HCT116 (cell line): ENCODE data around the gene DNMT3A. TPM values are rescaled to one million over a fixed set of nuclear protein-coding genes. Genes with fewer than 3 reads are reported as not detected.

Source experiments
- ATAC-seq: fragments of 200-7000 bp; cut with Tn5 transposase; 2 replicates; pipeline ENCODE4 v1.9.1; 2020; ENCODE audit warnings: mild to moderate bottlenecking, moderate library complexity
- BruUV-seq: library from RNA; stranded (reverse); fragments of 400-500 nt; replicated peaks from 2 replicates; lab custom pipeline; 2021; lab: Mats Ljungman, UMichigan
- CTCF ChIA-PET: fragments of 300-600 bp; sonication (Branson Sonifier 250); formaldehyde crosslinking; loops from one replicate; lab custom pipeline; 2021; ENCODE audit warnings: antibody characterized with exemption; lab: Charles Lee
- POLR2A ChIA-PET: fragments of 300-600, 350-600 bp; sonication (Branson Sonifier 250); formaldehyde crosslinking; loops from one replicate; lab custom pipeline; 2021; ENCODE audit warnings: antibody characterized with exemption; lab: Charles Lee
- RAD21 ChIA-PET, 2 experiments: fragments of 300-600 bp; sonication (Branson Sonifier 250); formaldehyde crosslinking; loops; one replicate each; lab custom pipeline; 2023; ENCODE audit warnings: low total read pairs in 2 of 2; ENCODE audit not compliant: uncharacterized antibody in 2 of 2, unreplicated experiment in 2 of 2, low non-redundant PET in 1 of 2; lab: Charles Lee
- DNase-seq: peaks from one replicate; pipeline ENCODE4 v3.0.0-alpha.2; 2010; ENCODE audit warnings: low read depth, low spot score
- H2AFZ ChIP-seq: fragments of 200-600 bp; shearing (Covaris generic), sonication (generic); 2 replicates; pipeline ENCODE4 v1.6.1; 2017; ENCODE audit warnings: low read depth, mixed run types, mixed read lengths, antibody characterized with exemption, low read length; ENCODE audit not compliant: poor library complexity, severe bottlenecking
- H3K27ac ChIP-seq: 2 replicates; pipeline ENCODE4 v1.5.1; 2012; ENCODE audit warnings: low read depth, low read length
- H3K27me3 ChIP-seq: fragments of 200-600 bp; sonication (generic); 2 replicates; pipeline ENCODE4 v1.6.1; 2016; ENCODE audit warnings: mixed run types, low read length, mixed read lengths; ENCODE audit not compliant: insufficient read depth
- H3K36me3 ChIP-seq, 2 experiments: fragments of 200-500 bp in 1 of 2; fragments of 200-600 bp in 1 of 2; sonication (Bioruptor generic) in 1 of 2; sonication (generic) in 1 of 2; 2 replicates each; pipeline versions ENCODE4 v1.5.1 to v1.6.1; 2014 to 2016; ENCODE audit warnings: low read length in 2 of 2, inconsistent platforms in 1 of 2, mixed read lengths in 1 of 2, mixed run types in 1 of 2; ENCODE audit not compliant: insufficient read depth in 2 of 2, control insufficient read depth in 1 of 2
- H3K4me1 ChIP-seq, 2 experiments: fragments of 200-600 bp in 1 of 2; sonication (generic) in 1 of 2; 2 replicates each; pipeline versions ENCODE4 v1.5.1 to v1.6.1; 2012 to 2017; ENCODE audit warnings: low read length in 2 of 2, inconsistent platforms in 1 of 2, mild to moderate bottlenecking in 1 of 2, mixed read lengths in 1 of 2, mixed run types in 1 of 2, moderate library complexity in 1 of 2; ENCODE audit not compliant: insufficient read depth in 2 of 2, control insufficient read depth in 1 of 2
- H3K4me2 ChIP-seq: fragments of 200-600 bp; sonication (generic); 2 replicates; pipeline ENCODE4 v1.6.1; 2017; ENCODE audit warnings: mixed run types, low read length, mixed read lengths
- H3K4me3 ChIP-seq, 2 experiments: fragments of 200-600 bp in 1 of 2; sonication (generic) in 1 of 2; replicated peaks in 1 of 2; 2 replicates each; pipeline ENCODE4 v1.5.1; 2011 to 2016; ENCODE audit warnings: low read length in 2 of 2, control low read depth in 1 of 2, low read depth in 1 of 2, mild to moderate bottlenecking in 1 of 2, mixed read lengths in 1 of 2, mixed run types in 1 of 2
- H3K79me2 ChIP-seq: fragments of 200-600 bp; sonication (generic); 2 replicates; pipeline ENCODE4 v1.6.1; 2017; ENCODE audit warnings: mild to moderate bottlenecking, mixed run types, low read length, moderate library complexity, mixed read lengths; ENCODE audit not compliant: insufficient read depth
- H3K9ac ChIP-seq: fragments of 200-600 bp; sonication (generic); 2 replicates; pipeline ENCODE4 v1.6.1; 2016; ENCODE audit warnings: low read length, mixed read lengths
- H3K9me2 ChIP-seq: fragments of 200-600 bp; sonication (generic), shearing (Covaris generic); 2 replicates; pipeline ENCODE4 v1.6.1; 2017; ENCODE audit warnings: mixed run types, mild to moderate bottlenecking, moderate library complexity; ENCODE audit not compliant: insufficient read depth
- H3K9me3 ChIP-seq, 2 experiments: fragments of 200-500 bp in 1 of 2; fragments of 200-600 bp in 1 of 2; sonication (Bioruptor generic) in 1 of 2; sonication (generic) in 1 of 2; 2 replicates each; pipeline ENCODE4 v1.6.1; 2014 to 2017; ENCODE audit warnings: low read length in 2 of 2, mixed read lengths in 2 of 2, inconsistent platforms in 1 of 2, low read depth in 1 of 2, mild to moderate bottlenecking in 1 of 2, mixed run types in 1 of 2, moderate library complexity in 1 of 2; ENCODE audit not compliant: control insufficient read depth in 1 of 2, insufficient read depth in 1 of 2
- H4K20me1 ChIP-seq: fragments of 200-600 bp; sonication (generic), shearing (Covaris generic); 2 replicates; pipeline ENCODE4 v1.6.1; 2017; ENCODE audit warnings: mixed run types, mild to moderate bottlenecking, moderate library complexity; ENCODE audit not compliant: insufficient read depth
- CEBPB ChIP-seq: IDR thresholded peaks from 2 replicates; pipeline ENCODE4 v1.6.1; 2012; ENCODE audit warnings: low read depth
- EGR1 ChIP-seq: IDR thresholded peaks from 2 replicates; pipeline ENCODE4 v1.6.1; 2012; ENCODE audit warnings: low read depth
- ELF1 ChIP-seq: IDR thresholded peaks from 2 replicates; pipeline ENCODE4 v1.6.1; 2012; ENCODE audit warnings: low read depth, borderline replicate concordance
- EZH2 ChIP-seq: fragments of 200-600 bp; sonication (generic); IDR thresholded peaks from 2 replicates; pipeline ENCODE4 v1.6.1; 2017; ENCODE audit warnings: antibody characterized with exemption, mixed run types
- EZH2phosphoT487 ChIP-seq: fragments of 200-600 bp; IDR thresholded peaks from 2 replicates; pipeline ENCODE4 v1.6.1; 2018; ENCODE audit warnings: antibody characterized with exemption, borderline replicate concordance
- FOSL1 ChIP-seq: IDR thresholded peaks from 2 replicates; pipeline ENCODE4 v1.6.1; 2012; ENCODE audit warnings: low read depth
- JUND ChIP-seq: IDR thresholded peaks from 2 replicates; pipeline ENCODE4 v1.6.1; 2012
- POLR2A ChIP-seq: IDR thresholded peaks from 2 replicates; pipeline ENCODE4 v1.7.0; 2011; ENCODE audit warnings: borderline replicate concordance; ENCODE audit not compliant: insufficient read depth, insufficient read length; ENCODE audit errors: extremely low read depth
- POLR2AphosphoS5 ChIP-seq: IDR thresholded peaks from 2 replicates; pipeline ENCODE4 v1.6.1; 2011; ENCODE audit warnings: mild to moderate bottlenecking, low read depth, low read length, moderate library complexity
- RAD21 ChIP-seq: IDR thresholded peaks from 2 replicates; pipeline ENCODE4 v1.6.1; 2012; ENCODE audit warnings: low read depth, mild to moderate bottlenecking
- SIN3A ChIP-seq: IDR thresholded peaks from 2 replicates; pipeline ENCODE4 v1.6.1; 2012; ENCODE audit warnings: low read depth
- SP1 ChIP-seq: IDR thresholded peaks from 2 replicates; pipeline ENCODE4 v1.6.1; 2012; ENCODE audit warnings: low read depth
- TCF7L2 ChIP-seq: IDR thresholded peaks from 2 replicates; pipeline ENCODE4 v1.7.0; 2011; ENCODE audit warnings: borderline replicate concordance, inconsistent platforms; ENCODE audit not compliant: insufficient read depth, insufficient read length; ENCODE audit errors: extremely low read depth
- YY1 ChIP-seq: IDR thresholded peaks from 2 replicates; pipeline ENCODE4 v1.6.1; 2011; ENCODE audit warnings: low read length, low read depth, moderate library complexity, mild to moderate bottlenecking; ENCODE audit not compliant: insufficient replicate concordance; ENCODE audit errors: extremely low read depth
- ZFX ChIP-seq: fragments of 450-650 bp; IDR thresholded peaks from 2 replicates; pipeline ENCODE4 v1.6.1; 2017
- ZNF274 ChIP-seq: fragments of 200-500 bp; sonication (Bioruptor generic); IDR thresholded peaks from 2 replicates; pipeline ENCODE4 v1.6.1; 2014; ENCODE audit warnings: mild to moderate bottlenecking, low read depth, low read length, inconsistent platforms
- intact Hi-C: fragments of 100-400 bp; cut with micrococcal nuclease; formaldehyde crosslinking; loops from 2 replicates; pipeline ENCODE4 v1.10.0; 2022
- total RNA-seq: library from RNA; stranded (reverse); gene quantifications from one replicate; pipeline ENCODE4 v1.2.1, GENCODE V29; 2021; ENCODE audit not compliant: unreplicated experiment
- TF ChIP-seq, protein P1 (sequence below), 3 experiments: fragments of 200-600 bp in 1 of 3; sonication (generic) in 1 of 3; IDR thresholded peaks in 2 of 3; conservative IDR thresholded peaks in 1 of 3; 2 replicates each; pipeline ENCODE4 v1.5.1; 2012 to 2017; ENCODE audit warnings: low read depth in 2 of 3, low read length in 2 of 3, antibody characterized with exemption in 1 of 3, borderline replicate concordance in 1 of 3, control low read depth in 1 of 3, mild to moderate bottlenecking in 1 of 3, mixed read lengths in 1 of 3, mixed run types in 1 of 3, moderate library complexity in 1 of 3; ENCODE audit not compliant: insufficient read depth in 1 of 3
- TF ChIP-seq, protein P2 (sequence below): IDR thresholded peaks from 2 replicates; pipeline ENCODE4 v1.6.1; 2012; ENCODE audit warnings: low read depth
- TF ChIP-seq, protein P3 (sequence below): IDR thresholded peaks from 2 replicates; pipeline ENCODE4 v1.6.1; 2011; ENCODE audit warnings: mild to moderate bottlenecking, low read length, moderate library complexity; ENCODE audit not compliant: insufficient replicate concordance; ENCODE audit errors: extremely low read depth
- TF ChIP-seq, protein P4 (sequence below): IDR thresholded peaks from 2 replicates; pipeline ENCODE4 v1.6.1; 2012

DNMT3A gene
- total RNA-seq, 1 experiment from 2014 or later = 14.3 TPM

DNA sequence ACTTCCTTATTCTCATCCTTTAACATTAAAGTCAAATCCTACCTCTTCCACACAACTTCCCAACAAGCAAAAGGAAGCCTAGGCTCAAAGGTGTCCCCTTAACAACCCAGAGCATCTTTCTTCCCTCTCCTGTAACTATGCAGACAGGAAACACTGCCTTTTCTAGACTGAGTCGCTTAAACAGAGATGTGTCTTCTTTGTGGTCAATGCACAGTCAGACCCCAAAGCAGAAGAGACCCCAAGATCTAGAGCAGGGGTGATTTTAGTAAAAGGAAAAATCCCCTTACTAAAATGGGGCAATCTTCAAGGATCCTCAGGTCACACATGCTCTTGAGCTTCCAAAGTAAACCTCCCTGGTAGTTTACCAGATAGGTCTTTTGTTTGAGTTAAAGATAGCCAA, 86.8 kb downstream of the DNMT3A start:
- Histone ChIP-seq H3K4me2 (no peak overlapping the region), H3K36me3 (no peaks in the 10 kb centered on the region), H2AFZ (no peak overlapping the region), H3K9me3 (no peaks in the 10 kb centered on the region), H3K9me2 (no peaks in the 10 kb centered on the region), H3K27me3 (no peaks in the 10 kb centered on the region), H3K4me1 (no peaks in the 10 kb centered on the region), H3K27ac (no peak overlapping the region), H3K9ac (no peak overlapping the region), H3K4me3 (no peak overlapping the region), H4K20me1 (no peaks in the 10 kb centered on the region), H3K79me2 (no peaks in the 10 kb centered on the region)
- BruUV-seq = no TSS peak
- intact Hi-C loops = no loop called here
- RAD21 ChIA-PET = no interaction called here
- DNase-seq (no peak), ATAC-seq (no peak)
- POLR2A ChIA-PET = no interaction called here
- CTCF ChIA-PET = no interaction called here
- TF ChIP-seq, protein P1, sequence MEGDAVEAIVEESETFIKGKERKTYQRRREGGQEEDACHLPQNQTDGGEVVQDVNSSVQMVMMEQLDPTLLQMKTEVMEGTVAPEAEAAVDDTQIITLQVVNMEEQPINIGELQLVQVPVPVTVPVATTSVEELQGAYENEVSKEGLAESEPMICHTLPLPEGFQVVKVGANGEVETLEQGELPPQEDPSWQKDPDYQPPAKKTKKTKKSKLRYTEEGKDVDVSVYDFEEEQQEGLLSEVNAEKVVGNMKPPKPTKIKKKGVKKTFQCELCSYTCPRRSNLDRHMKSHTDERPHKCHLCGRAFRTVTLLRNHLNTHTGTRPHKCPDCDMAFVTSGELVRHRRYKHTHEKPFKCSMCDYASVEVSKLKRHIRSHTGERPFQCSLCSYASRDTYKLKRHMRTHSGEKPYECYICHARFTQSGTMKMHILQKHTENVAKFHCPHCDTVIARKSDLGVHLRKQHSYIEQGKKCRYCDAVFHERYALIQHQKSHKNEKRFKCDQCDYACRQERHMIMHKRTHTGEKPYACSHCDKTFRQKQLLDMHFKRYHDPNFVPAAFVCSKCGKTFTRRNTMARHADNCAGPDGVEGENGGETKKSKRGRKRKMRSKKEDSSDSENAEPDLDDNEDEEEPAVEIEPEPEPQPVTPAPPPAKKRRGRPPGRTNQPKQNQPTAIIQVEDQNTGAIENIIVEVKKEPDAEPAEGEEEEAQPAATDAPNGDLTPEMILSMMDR (IDR thresholded peaks at IDR 0.05 in 2 of 3, conservative IDR thresholded peaks at IDR 0.05 in 1 of 3; ENCODE audit: borderline replicate concordance in 1 of 3, insufficient read depth in 1 of 3, low read depth in 2 of 3, low read length in 2 of 3) = no peak
- TF ChIP-seq JUND = no peak
- no peak for TF ChIP-seq EGR1
- no peak for TF ChIP-seq ELF1
- TF ChIP-seq RAD21 = no peak
- no peak for TF ChIP-seq EZH2
- no peak for TF ChIP-seq ZFX
- no peak for TF ChIP-seq SP1
- no peak for TF ChIP-seq TCF7L2
- no peak for TF ChIP-seq FOSL1
- TF ChIP-seq CEBPB = no peak
- TF ChIP-seq, protein P2, sequence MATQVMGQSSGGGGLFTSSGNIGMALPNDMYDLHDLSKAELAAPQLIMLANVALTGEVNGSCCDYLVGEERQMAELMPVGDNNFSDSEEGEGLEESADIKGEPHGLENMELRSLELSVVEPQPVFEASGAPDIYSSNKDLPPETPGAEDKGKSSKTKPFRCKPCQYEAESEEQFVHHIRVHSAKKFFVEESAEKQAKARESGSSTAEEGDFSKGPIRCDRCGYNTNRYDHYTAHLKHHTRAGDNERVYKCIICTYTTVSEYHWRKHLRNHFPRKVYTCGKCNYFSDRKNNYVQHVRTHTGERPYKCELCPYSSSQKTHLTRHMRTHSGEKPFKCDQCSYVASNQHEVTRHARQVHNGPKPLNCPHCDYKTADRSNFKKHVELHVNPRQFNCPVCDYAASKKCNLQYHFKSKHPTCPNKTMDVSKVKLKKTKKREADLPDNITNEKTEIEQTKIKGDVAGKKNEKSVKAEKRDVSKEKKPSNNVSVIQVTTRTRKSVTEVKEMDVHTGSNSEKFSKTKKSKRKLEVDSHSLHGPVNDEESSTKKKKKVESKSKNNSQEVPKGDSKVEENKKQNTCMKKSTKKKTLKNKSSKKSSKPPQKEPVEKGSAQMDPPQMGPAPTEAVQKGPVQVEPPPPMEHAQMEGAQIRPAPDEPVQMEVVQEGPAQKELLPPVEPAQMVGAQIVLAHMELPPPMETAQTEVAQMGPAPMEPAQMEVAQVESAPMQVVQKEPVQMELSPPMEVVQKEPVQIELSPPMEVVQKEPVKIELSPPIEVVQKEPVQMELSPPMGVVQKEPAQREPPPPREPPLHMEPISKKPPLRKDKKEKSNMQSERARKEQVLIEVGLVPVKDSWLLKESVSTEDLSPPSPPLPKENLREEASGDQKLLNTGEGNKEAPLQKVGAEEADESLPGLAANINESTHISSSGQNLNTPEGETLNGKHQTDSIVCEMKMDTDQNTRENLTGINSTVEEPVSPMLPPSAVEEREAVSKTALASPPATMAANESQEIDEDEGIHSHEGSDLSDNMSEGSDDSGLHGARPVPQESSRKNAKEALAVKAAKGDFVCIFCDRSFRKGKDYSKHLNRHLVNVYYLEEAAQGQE = no peak
- TF ChIP-seq YY1 = no peak
- no peak for TF ChIP-seq EZH2phosphoT487
- TF ChIP-seq POLR2A = no peak
- TF ChIP-seq, protein P3, sequence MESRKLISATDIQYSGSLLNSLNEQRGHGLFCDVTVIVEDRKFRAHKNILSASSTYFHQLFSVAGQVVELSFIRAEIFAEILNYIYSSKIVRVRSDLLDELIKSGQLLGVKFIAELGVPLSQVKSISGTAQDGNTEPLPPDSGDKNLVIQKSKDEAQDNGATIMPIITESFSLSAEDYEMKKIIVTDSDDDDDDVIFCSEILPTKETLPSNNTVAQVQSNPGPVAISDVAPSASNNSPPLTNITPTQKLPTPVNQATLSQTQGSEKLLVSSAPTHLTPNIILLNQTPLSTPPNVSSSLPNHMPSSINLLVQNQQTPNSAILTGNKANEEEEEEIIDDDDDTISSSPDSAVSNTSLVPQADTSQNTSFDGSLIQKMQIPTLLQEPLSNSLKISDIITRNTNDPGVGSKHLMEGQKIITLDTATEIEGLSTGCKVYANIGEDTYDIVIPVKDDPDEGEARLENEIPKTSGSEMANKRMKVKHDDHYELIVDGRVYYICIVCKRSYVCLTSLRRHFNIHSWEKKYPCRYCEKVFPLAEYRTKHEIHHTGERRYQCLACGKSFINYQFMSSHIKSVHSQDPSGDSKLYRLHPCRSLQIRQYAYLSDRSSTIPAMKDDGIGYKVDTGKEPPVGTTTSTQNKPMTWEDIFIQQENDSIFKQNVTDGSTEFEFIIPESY = no peak
- TF ChIP-seq SIN3A = no peak
- TF ChIP-seq, protein P4, sequence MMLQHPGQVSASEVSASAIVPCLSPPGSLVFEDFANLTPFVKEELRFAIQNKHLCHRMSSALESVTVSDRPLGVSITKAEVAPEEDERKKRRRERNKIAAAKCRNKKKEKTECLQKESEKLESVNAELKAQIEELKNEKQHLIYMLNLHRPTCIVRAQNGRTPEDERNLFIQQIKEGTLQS = no peak
- no peak for TF ChIP-seq POLR2AphosphoS5
- TF ChIP-seq ZNF274 = no peak
